Measurements from ENCODE around the gene KRTAP5-8. TPM values are rescaled to one million over a fixed set of nuclear protein-coding genes. Genes with fewer than 3 reads are reported as not detected.
"Not testable (repeated sequence)": the region's sequence is repeated elsewhere in the genome, so short reads cannot be mapped to it uniquely, and the experiment has no call there.

Gene KRTAP5-8, protein sequence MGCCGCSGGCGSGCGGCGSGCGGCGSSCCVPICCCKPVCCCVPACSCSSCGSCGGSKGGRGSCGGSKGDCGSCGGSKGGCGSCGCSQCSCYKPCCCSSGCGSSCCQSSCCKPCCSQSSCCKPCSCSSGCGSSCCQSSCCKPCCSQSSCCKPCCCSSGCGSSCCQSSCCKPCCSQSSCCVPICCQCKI
- total RNA-seq: under 1 TPM in 1 of 9 donors, not detected in 8; 0.28 TPM
- not detected for polyA plus RNA-seq
- long read RNA-seq, donor 1: 0 reads
- long read RNA-seq, donor 2: 0 reads
- long read RNA-seq, donor 3: 0 reads
- long read RNA-seq, donor 4: 0 reads
- long read RNA-seq, donor 5: 0 reads
- long read RNA-seq, donor 6: 0 reads
- long read RNA-seq, donor 7: 0 reads
- long read RNA-seq, donor 8: 0 reads
- long read RNA-seq, donor 9: 0 reads
- long read RNA-seq, donor 10: 0 reads

DNA sequence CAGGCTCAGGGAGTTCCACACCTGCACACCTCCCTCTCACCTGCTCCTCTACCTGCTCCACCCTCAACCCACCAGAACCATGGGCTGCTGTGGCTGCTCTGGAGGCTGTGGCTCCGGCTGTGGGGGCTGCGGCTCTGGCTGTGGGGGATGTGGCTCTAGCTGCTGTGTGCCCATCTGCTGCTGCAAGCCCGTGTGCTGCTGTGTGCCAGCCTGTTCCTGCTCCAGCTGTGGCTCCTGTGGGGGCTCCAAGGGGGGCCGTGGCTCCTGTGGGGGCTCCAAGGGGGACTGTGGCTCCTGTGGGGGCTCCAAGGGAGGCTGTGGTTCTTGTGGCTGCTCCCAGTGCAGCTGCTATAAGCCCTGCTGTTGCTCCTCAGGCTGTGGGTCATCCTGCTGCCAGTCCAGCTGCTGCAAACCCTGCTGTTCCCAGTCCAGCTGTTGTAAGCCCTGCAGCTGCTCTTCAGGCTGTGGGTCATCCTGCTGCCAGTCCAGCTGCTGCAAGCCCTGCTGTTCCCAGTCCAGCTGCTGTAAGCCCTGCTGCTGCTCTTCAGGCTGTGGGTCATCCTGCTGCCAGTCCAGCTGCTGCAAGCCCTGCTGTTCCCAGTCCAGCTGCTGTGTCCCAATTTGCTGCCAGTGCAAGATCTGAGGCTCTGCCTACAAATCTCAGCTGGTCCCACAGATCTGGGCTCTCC, at the start of gene KRTAP5-8:
Gene KRTAP5-8, plus strand, starts transcription at position 49 of the 689 bp plus-strand sequence. Its CDS starts 31 bp downstream, at position 80.
- DNase-seq; H3K36me3 ChIP-seq (replicated peaks in 1 of 2); intact Hi-C loops (cut with DNase I); H3K27me3 ChIP-seq; H3K4me3 ChIP-seq; H3K4me1 ChIP-seq (replicated peaks in 1 of 2); H3K27ac ChIP-seq; H3K9me3 ChIP-seq (replicated peaks in 1 of 3): not testable (repeated sequence)
- WGBS, 4 donors: 67 to 76% methylated on average over 4 of the region's 4 CpGs; no CpG with 5 or more reads in 2 of the 4 donors

DNA sequence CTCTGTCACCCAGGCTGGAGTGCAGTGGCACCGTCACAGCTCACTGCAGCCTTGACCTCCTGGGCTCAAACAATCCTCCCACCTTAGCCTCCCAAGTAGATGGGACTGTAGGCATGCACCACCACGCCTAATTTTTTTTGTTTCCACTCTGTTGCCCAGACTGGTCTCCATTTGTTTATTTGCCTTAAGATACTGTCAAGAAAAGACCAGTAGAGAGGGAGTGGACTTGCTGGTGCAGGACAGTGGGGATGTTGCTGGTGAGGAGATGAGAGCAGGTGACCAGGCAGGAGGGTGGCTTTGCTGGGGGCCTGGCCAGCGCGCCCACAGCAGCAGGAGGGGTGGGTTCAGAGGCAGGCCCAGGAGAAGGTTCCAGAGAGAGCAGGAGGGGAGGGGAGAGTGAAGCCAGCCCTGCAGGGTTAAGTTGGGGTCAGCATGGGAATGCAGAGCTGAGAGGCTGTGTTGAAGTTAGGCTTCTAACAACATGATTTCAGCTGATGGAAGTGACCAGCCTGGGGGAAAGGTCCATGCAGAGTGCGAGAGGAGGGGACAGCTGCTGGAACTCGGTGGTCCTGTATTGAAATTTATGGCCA, 49.0 kb upstream of the KRTAP5-8 start:
- H3K4me3 ChIP-seq: no peak overlapping the region
- TF ChIP-seq, protein P1, sequence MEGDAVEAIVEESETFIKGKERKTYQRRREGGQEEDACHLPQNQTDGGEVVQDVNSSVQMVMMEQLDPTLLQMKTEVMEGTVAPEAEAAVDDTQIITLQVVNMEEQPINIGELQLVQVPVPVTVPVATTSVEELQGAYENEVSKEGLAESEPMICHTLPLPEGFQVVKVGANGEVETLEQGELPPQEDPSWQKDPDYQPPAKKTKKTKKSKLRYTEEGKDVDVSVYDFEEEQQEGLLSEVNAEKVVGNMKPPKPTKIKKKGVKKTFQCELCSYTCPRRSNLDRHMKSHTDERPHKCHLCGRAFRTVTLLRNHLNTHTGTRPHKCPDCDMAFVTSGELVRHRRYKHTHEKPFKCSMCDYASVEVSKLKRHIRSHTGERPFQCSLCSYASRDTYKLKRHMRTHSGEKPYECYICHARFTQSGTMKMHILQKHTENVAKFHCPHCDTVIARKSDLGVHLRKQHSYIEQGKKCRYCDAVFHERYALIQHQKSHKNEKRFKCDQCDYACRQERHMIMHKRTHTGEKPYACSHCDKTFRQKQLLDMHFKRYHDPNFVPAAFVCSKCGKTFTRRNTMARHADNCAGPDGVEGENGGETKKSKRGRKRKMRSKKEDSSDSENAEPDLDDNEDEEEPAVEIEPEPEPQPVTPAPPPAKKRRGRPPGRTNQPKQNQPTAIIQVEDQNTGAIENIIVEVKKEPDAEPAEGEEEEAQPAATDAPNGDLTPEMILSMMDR (IDR thresholded peaks at IDR 0.05): no peak
- no peak for TF ChIP-seq POLR2A (IDR thresholded peaks at IDR 0.05)
- no peak overlapping the region for H3K27ac ChIP-seq
- intact Hi-C loops (cut with DNase I): no loop called here
- H3K9me3 ChIP-seq (replicated peaks in 1 of 3): no peaks in the 10 kb centered on the region
- H3K4me1 ChIP-seq (replicated peaks in 1 of 2): no peaks in the 10 kb centered on the region
- peaks cover 0 to 40% of the 10 kb centered on the region in 2 donors for H3K36me3 ChIP-seq (replicated peaks in 1 of 2)
- peak in 2 of 7 donors; percentile 3 to 6 for DNase-seq
- WGBS, 4 donors: 74 to 87% (median 84%) methylated on average over 4 to 6 of the region's 6 CpGs
- no peaks in the 10 kb centered on the region for H3K27me3 ChIP-seq

DNA sequence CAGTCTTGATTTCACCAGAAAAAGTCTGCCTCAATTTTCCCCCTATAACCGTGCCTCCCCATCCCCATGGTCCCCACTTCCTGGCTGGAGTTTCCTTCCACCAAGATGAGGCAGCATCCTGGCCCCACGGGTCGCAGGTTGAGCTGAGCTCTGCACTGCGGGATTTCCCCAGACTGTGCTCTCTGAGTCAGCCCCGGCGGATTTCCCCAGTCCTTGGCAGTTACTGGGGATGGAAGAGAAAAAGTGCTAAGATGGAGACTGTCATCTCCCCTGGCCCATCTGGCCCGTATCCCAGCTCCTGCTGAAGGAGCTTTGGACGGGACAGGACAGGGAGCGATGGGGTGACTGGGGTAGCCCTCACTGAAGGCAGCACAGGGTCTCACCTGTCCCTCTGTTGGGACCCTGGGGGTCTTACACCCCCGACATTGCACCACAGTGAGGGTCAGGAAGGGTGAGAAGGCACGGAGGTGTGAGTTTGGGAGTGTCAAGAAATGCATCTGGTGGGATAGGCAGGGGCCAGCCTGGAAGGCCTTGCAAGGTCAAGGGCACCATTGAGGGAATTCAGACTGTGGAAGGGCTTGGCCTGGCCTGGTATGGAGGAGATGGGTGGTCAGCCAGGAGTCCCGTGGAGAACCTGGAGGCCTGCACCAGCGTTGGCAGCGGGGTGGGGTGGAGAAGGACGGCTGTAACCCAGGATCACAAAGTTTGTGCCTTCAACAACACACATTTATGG, 48.3 kb upstream of the KRTAP5-8 start:
- intact Hi-C loops (cut with DNase I): no loop called here
- Histone ChIP-seq H3K27ac (no peak overlapping the region), H3K4me3 (no peak overlapping the region), H3K4me1 (replicated peaks in 1 of 2) (no peaks in the 10 kb centered on the region), H3K9me3 (replicated peaks in 1 of 3) (no peaks in the 10 kb centered on the region), H3K27me3 (no peaks in the 10 kb centered on the region), H3K36me3 (replicated peaks in 1 of 2) (peaks cover 0 to 37% of the 10 kb centered on the region in 2 donors)
- TF ChIP-seq, protein P1 (IDR thresholded peaks at IDR 0.05): no peak
- TF ChIP-seq POLR2A (IDR thresholded peaks at IDR 0.05): no peak
- 77 to 93% (median 79%) methylated on average over 9 to 15 of the region's 15 CpGs for WGBS, 4 donors
- peak in 2 of 7 donors; percentile 14 to 28 for DNase-seq

DNA sequence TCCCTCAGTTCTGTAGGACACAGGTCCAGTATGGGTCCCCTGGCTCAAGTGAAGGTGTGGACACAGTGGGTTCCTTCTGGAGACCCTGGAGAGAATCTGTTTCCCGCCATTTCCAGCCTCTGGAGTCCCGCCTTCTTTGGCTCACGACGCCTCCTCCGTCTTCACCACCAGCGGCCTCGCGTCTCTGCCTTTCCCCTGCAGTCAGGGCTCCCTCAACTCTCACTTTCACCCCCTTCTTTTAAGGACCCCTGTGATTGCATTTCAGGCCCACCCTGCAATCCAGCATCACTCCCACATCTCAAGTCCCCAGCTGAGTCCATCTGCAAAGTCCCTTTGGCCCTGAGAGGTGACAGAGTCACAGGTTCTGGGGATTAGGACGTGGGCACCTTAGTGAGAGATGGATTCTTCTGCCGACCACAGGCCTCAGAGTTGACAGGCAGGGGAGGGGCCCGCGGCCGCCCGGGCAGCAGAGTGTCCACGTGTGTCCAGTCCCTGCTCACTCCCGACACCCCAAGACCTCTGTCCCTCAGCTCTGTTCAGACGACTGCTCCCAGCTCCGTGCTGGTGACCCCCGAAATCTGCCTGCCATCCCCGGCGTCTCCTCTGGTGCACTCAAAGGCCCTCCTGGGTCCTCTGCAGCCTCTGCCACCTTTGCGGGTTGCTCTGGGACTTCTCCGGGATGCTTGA, 47.6 kb upstream of the KRTAP5-8 start:
- no peak for TF ChIP-seq POLR2A (IDR thresholded peaks at IDR 0.05)
- TF ChIP-seq, protein P1 (IDR thresholded peaks at IDR 0.05): no peak
- Histone ChIP-seq H3K4me3 (no peak overlapping the region), H3K9me3 (replicated peaks in 1 of 3) (no peaks in the 10 kb centered on the region), H3K27ac (no peak overlapping the region), H3K4me1 (replicated peaks in 1 of 2) (no peaks in the 10 kb centered on the region), H3K36me3 (replicated peaks in 1 of 2) (peaks cover 0 to 32% of the 10 kb centered on the region in 2 donors), H3K27me3 (no peaks in the 10 kb centered on the region)
- peak in 3 of 7 donors; percentile 6 to 39 (median 11) for DNase-seq
- WGBS, 4 donors: 93 to 98% (median 95%) methylated on average over 9 to 23 of the region's 23 CpGs
- intact Hi-C loops (cut with DNase I): no loop called here

All from adrenal gland (tissue), 19 donors.